Kidney (tissue), 14 donors: Measurements from ENCODE around the gene SCYL3. TPM values are rescaled to one million over a fixed set of nuclear protein-coding genes. Genes with fewer than 3 reads are reported as not detected.

ENCODE experiments used
- DNase-seq, 5 donors: peaks; one replicate each; pipeline ENCODE4 v3.0.0-alpha.2; 2013 to 2020
- FAIRE-seq: peaks from 2 replicates; lab custom pipeline; 2012; peaks lifted over from hg19 to GRCh38; lab: Jason Lieb, UNC
- H3K27ac ChIP-seq, 2 donors: one replicate each; pipeline ENCODE4 v1.7.0; 2013; ENCODE audit warnings: low read depth in 2 of 2, low read length in 2 of 2, inconsistent platforms in 1 of 2
- H3K27me3 ChIP-seq: one replicate; pipeline ENCODE4 v1.7.1; 2013; ENCODE audit warnings: low read length, inconsistent platforms; ENCODE audit not compliant: control insufficient read depth, insufficient read depth
- H3K36me3 ChIP-seq, 3 donors: one replicate each; pipeline versions ENCODE4 v1.7.0 to v1.7.1; 2013; ENCODE audit warnings: low read length in 3 of 3, control low read depth in 1 of 3, inconsistent platforms in 1 of 3; ENCODE audit not compliant: insufficient read depth in 3 of 3, control insufficient read depth in 2 of 3
- H3K4me1 ChIP-seq, 3 donors: one replicate each; pipeline versions ENCODE4 v1.7.0 to v1.7.1; 2013; ENCODE audit warnings: low read length in 3 of 3, inconsistent platforms in 1 of 3, low read depth in 1 of 3; ENCODE audit not compliant: control insufficient read depth in 2 of 3, insufficient read depth in 2 of 3
- H3K4me3 ChIP-seq, 3 donors: one replicate each; pipeline versions ENCODE4 v1.7.0 to v1.8.1; 2013; ENCODE audit warnings: low read length in 3 of 3, control low read depth in 1 of 3, inconsistent platforms in 1 of 3
- H3K9ac ChIP-seq, 3 donors: one replicate each; pipeline versions ENCODE4 v1.7.0 to v1.7.1; 2013; ENCODE audit warnings: low read length in 3 of 3, control low read depth in 1 of 3, inconsistent platforms in 1 of 3
- H3K9me3 ChIP-seq, 3 donors: one replicate each; pipeline versions ENCODE4 v1.7.0 to v1.7.1; 2013; ENCODE audit warnings: low read length in 3 of 3, control low read depth in 1 of 3, inconsistent platforms in 1 of 3; ENCODE audit not compliant: control insufficient read depth in 2 of 3, insufficient read depth in 1 of 3
- CTCF ChIP-seq: IDR thresholded peaks from 3 replicates; pipeline ENCODE4 v1.5.1; 2012; ENCODE audit warnings: mild to moderate bottlenecking, moderate library complexity, borderline replicate concordance; ENCODE audit not compliant: insufficient read depth; ENCODE audit errors: extremely low read depth
- intact Hi-C: fragments of 100-400 bp; cut with DNase I; formaldehyde crosslinking; loops from one replicate; pipeline ENCODE4 v1.11.1; 2022
- polyA plus RNA-seq: library from polyadenylated mRNA; stranded (reverse); fragments of 350-450 nt; fragmentation: Illumina TruSeq; extraction: RNeasy Lipid Tissue Mini Kit (QIAGEN cat#74804); gene quantifications from one replicate; pipeline ENCODE4 v1.2.3, GENCODE V29; 2014; ENCODE audit warnings: low read depth, low replicate concordance; ENCODE audit not compliant: insufficient read depth
- total RNA-seq: library from RNA; stranded (reverse); fragmentation: NEBNext Ultra II Directional; extraction: Animal tissue kit (Norgen Biotek cat#: 25700); gene quantifications from one replicate; pipeline ENCODE4 v1.2.1, GENCODE V29; 2021
- donor health status: control.
- donor health status: control.
- donor health status: control.
- donor health status: control.
- donor health status: control.
- donor health status: DM: yes; HTN: yes; CAD: no.
- donor health status: Normal renal cell carcinoma (clear cell type).

The SCYL3 gene
- total and polyA plus RNA-seq, 2 donors from 2014 or later = 5.6 to 14.8 TPM

- no peaks in the 10 kb centered on the region for H3K9me3 ChIP-seq
- no peaks in the 10 kb centered on the region for H3K4me1 ChIP-seq
- H3K36me3 ChIP-seq = peaks cover 0 to 31% (median 13%) of the 10 kb centered on the region in 3 donors
- no peak overlapping the region for H3K27ac ChIP-seq
- no peak overlapping the region for H3K9ac ChIP-seq
- no peak for FAIRE-seq
- TF ChIP-seq CTCF = no peak
- no peak overlapping the region for H3K4me3 ChIP-seq
- DNase-seq = no peak
- H3K27me3 ChIP-seq = no peaks in the 10 kb centered on the region
- intact Hi-C loops = no loop called here
These were observed 44.2 kb downstream of the SCYL3 start for GRCh38 chr1:169849346-169850022.

GRCh38 chr1:169848456-169848855 is 45.2 kb downstream of the SCYL3 start:
- Histone ChIP-seq H3K4me3 (no peak overlapping the region), H3K27me3 (no peaks in the 10 kb centered on the region), H3K27ac (no peak overlapping the region), H3K36me3 (peaks cover 0 to 22% (median 10%) of the 10 kb centered on the region in 3 donors), H3K9me3 (no peaks in the 10 kb centered on the region), H3K9ac (no peak overlapping the region), H3K4me1 (no peaks in the 10 kb centered on the region)
- TF ChIP-seq CTCF = no peak
- intact Hi-C loops = no loop called here
- FAIRE-seq (no peak), DNase-seq (no peak)

GRCh38 chr1:169844941-169845608 is 48.6 kb downstream of the SCYL3 start:
- Histone ChIP-seq H3K36me3 (peaks cover 4 to 6% (median 5%) of the 10 kb centered on the region in 3 donors), H3K27ac (no peak overlapping the region), H3K4me3 (no peak overlapping the region), H3K9ac (no peak overlapping the region), H3K9me3 (no peaks in the 10 kb centered on the region), H3K27me3 (no peaks in the 10 kb centered on the region), H3K4me1 (no peaks in the 10 kb centered on the region)
- TF ChIP-seq CTCF = no peak
- DNase-seq (no peak), FAIRE-seq (no peak)
- intact Hi-C loops = no loop called here
